Measurements from ENCODE around the gene FAM124A. TPM values are rescaled to one million over a fixed set of nuclear protein-coding genes. Genes with fewer than 3 reads are reported as not detected.

The FAM124A gene
- polyA plus RNA-seq, 3 donors: 0.54 to 6.9 (median 3.5) TPM

Other genes starting within 250 kb of the FAM124A start
- under 1 TPM in 1 of 3 donors, not detected in 2; 0.06 TPM for gene C13orf42, start 111.1 kb upstream of the FAM124A start, polyA plus RNA-seq
- gene SERPINE3, start 117.3 kb downstream of the FAM124A start, polyA plus RNA-seq: 1 to 10 TPM in 1 of 3 donors, under 1 TPM in 1, not detected in 1; 0.07 to 4.8 TPM
- 10 to 100 TPM in 2 of 3 donors, 1 to 10 TPM in 1; 9.6 to 19.8 (median 13.0) TPM for gene INTS6, start 230.6 kb downstream of the FAM124A start, polyA plus RNA-seq

Data from adipose tissue (tissue), 3 donors.